ENCODE data around the gene PARL. TPM values are rescaled to one million over a fixed set of nuclear protein-coding genes. Genes with fewer than 3 reads are reported as not detected.
"Not testable (repeated sequence)": the region's sequence is repeated elsewhere in the genome, so short reads cannot be mapped to it uniquely, and the experiment has no call there.

Gene PARL
- total and polyA plus RNA-seq, 2 donors (not counting 1 experiment from before 2014, with no cell fraction given): 23.5 to 46.7 TPM

GRCh38 chr3:183879243-183879642 is 5.4 kb downstream of the PARL start:
- CTCF ChIA-PET: interaction anchor here (0.7 kb wide), 1 partner anchor 99 kb away, joined by 5 read pairs; no protein-coding TSS in a partner anchor

GRCh38 chr3:183878071-183878470 is 6.6 kb downstream of the PARL start:
- WGBS (ENCODE audit: insufficient coverage): 73% methylated on average over 5 of the region's 8 CpGs
- Histone ChIP-seq H3K79me2 (ENCODE audit: control insufficient read depth, insufficient read depth, low read length) (peaks cover 93% of the 10 kb centered on the region), H2AFZ (ENCODE audit: insufficient read depth, low read depth, low read length, poor library complexity, severe bottlenecking) (no peak overlapping the region), H3K27ac (ENCODE audit: low read length in 2 of 2) (no peak overlapping the region), H4K20me1 (ENCODE audit: control insufficient read depth, insufficient read depth, low read length, poor library complexity, severe bottlenecking) (peaks cover 75% of the 10 kb centered on the region), H3K4me2 (replicated peaks; ENCODE audit: low read depth, low read length, poor library complexity, severe bottlenecking) (no peak overlapping the region), H3K4me1 (ENCODE audit: control insufficient read depth in 2 of 2, insufficient read depth in 2 of 2, low read length in 2 of 2) (no peaks in the 10 kb centered on the region), H3K9ac (ENCODE audit: low read length) (no peak overlapping the region), H3K9me3 (ENCODE audit: control extremely low read depth in 1 of 3, control insufficient read depth in 2 of 3, insufficient read depth in 1 of 3, low read length in 2 of 3) (no peaks in the 10 kb centered on the region), H3K4me3 (ENCODE audit: control extremely low read depth in 1 of 5, extremely low read depth in 1 of 5, insufficient read depth in 1 of 5, low read depth in 2 of 5, low read length in 4 of 5) (no peak overlapping the region), H3K36me3 (replicated peaks in 1 of 2; ENCODE audit: control extremely low read depth in 1 of 2, control insufficient read depth in 1 of 2, extremely low read depth in 1 of 2, insufficient read depth in 2 of 2, low read length in 1 of 2) (peaks cover 0 to 6% of the 10 kb centered on the region in 2 experiments), H3K27me3 (replicated peaks in 1 of 4; ENCODE audit: control extremely low read depth in 1 of 4, control insufficient read depth in 3 of 4, insufficient read depth in 4 of 4, low read length in 3 of 4) (no peaks in the 10 kb centered on the region)
- peaks cover 41% of the 10 kb centered on the region for H3K4me1 Mint-ChIP-seq
- H3K27ac Mint-ChIP-seq: no peak overlapping the region
- TF ChIP-seq CTCF (IDR thresholded peaks at IDR 0.05) (no peak), EZH2 (IDR thresholded peaks at IDR 0.05; ENCODE audit: borderline replicate concordance, insufficient read depth, low read depth, low read length, poor library complexity, severe bottlenecking) (no peak)
- no peaks in the 10 kb centered on the region for H3K9me3 Mint-ChIP-seq (ENCODE audit: insufficient read depth)
- no peak for DNase-seq
- no peak overlapping the region for H3K4me3 Mint-ChIP-seq
- ATAC-seq (ENCODE audit: low read depth): no peak
- CTCF ChIA-PET: no interaction called here
- POLR2A ChIA-PET: no interaction called here
- intact Hi-C loops (cut with micrococcal nuclease): no loop called here
- H3K27me3 Mint-ChIP-seq: no peaks in the 10 kb centered on the region

More at GRCh38 chr3:183879243-183879642, 5.4 kb downstream of the PARL start:
- no peaks in the 10 kb centered on the region for H3K27me3 ChIP-seq (replicated peaks in 1 of 4; ENCODE audit: control extremely low read depth in 1 of 4, control insufficient read depth in 3 of 4, insufficient read depth in 4 of 4, low read length in 3 of 4)
- TF ChIP-seq EZH2 (IDR thresholded peaks at IDR 0.05; ENCODE audit: borderline replicate concordance, insufficient read depth, low read depth, low read length, poor library complexity, severe bottlenecking) (no peak), CTCF (IDR thresholded peaks at IDR 0.05) (no peak)
- no CpG with 5 or more reads among the region's 2 CpGs for WGBS (ENCODE audit: insufficient coverage)
- DNase-seq (no peak), ATAC-seq (ENCODE audit: low read depth) (no peak)
- H4K20me1 ChIP-seq (ENCODE audit: control insufficient read depth, insufficient read depth, low read length, poor library complexity, severe bottlenecking): peaks cover 73% of the 10 kb centered on the region
- H3K9me3 Mint-ChIP-seq (ENCODE audit: insufficient read depth): no peaks in the 10 kb centered on the region
- H3K4me1 ChIP-seq (ENCODE audit: control insufficient read depth in 2 of 2, insufficient read depth in 2 of 2, low read length in 2 of 2): peaks cover 8 to 12% of the 10 kb centered on the region in 2 donors
- H3K4me3 Mint-ChIP-seq: no peak overlapping the region
- no peaks in the 10 kb centered on the region for H3K9me3 ChIP-seq (ENCODE audit: control extremely low read depth in 1 of 3, control insufficient read depth in 2 of 3, insufficient read depth in 1 of 3, low read length in 2 of 3)
- POLR2A ChIA-PET: no interaction called here
- no peak overlapping the region for H3K27ac Mint-ChIP-seq
- no peak overlapping the region for H3K27ac ChIP-seq (ENCODE audit: low read length in 2 of 2)
- peaks cover 51% of the 10 kb centered on the region for H3K4me1 Mint-ChIP-seq
- H3K79me2 ChIP-seq (ENCODE audit: control insufficient read depth, insufficient read depth, low read length): peaks cover 93% of the 10 kb centered on the region
- H3K9ac ChIP-seq (ENCODE audit: low read length): no peak overlapping the region
- intact Hi-C loops (cut with micrococcal nuclease): no loop called here
- H3K36me3 ChIP-seq (replicated peaks in 1 of 2; ENCODE audit: control extremely low read depth in 1 of 2, control insufficient read depth in 1 of 2, extremely low read depth in 1 of 2, insufficient read depth in 2 of 2, low read length in 1 of 2): peaks cover 0 to 6% of the 10 kb centered on the region in 2 experiments
- no peak overlapping the region for H2AFZ ChIP-seq (ENCODE audit: insufficient read depth, low read depth, low read length, poor library complexity, severe bottlenecking)
- no peak overlapping the region for H3K4me3 ChIP-seq (ENCODE audit: control extremely low read depth in 1 of 5, extremely low read depth in 1 of 5, insufficient read depth in 1 of 5, low read depth in 2 of 5, low read length in 4 of 5)
- no peak overlapping the region for H3K4me2 ChIP-seq (replicated peaks; ENCODE audit: low read depth, low read length, poor library complexity, severe bottlenecking)
- no peaks in the 10 kb centered on the region for H3K27me3 Mint-ChIP-seq

GRCh38 chr3:183877227-183877626 is 7.5 kb downstream of the PARL start:
- H3K27ac ChIP-seq (ENCODE audit: low read length in 2 of 2); H3K4me2 ChIP-seq (replicated peaks; ENCODE audit: low read depth, low read length, poor library complexity, severe bottlenecking); ATAC-seq (ENCODE audit: low read depth); H3K9ac ChIP-seq (ENCODE audit: low read length); CTCF ChIA-PET; H3K27me3 ChIP-seq (replicated peaks in 1 of 4; ENCODE audit: control extremely low read depth in 1 of 4, control insufficient read depth in 3 of 4, insufficient read depth in 4 of 4, low read length in 3 of 4); H3K4me1 ChIP-seq (ENCODE audit: control insufficient read depth in 2 of 2, insufficient read depth in 2 of 2, low read length in 2 of 2); H3K9me3 ChIP-seq (ENCODE audit: control extremely low read depth in 1 of 3, control insufficient read depth in 2 of 3, insufficient read depth in 1 of 3, low read length in 2 of 3); H3K27me3 Mint-ChIP-seq; H3K9me3 Mint-ChIP-seq (ENCODE audit: insufficient read depth); H3K4me3 Mint-ChIP-seq; intact Hi-C loops (cut with micrococcal nuclease); H3K36me3 ChIP-seq (replicated peaks in 1 of 2; ENCODE audit: control extremely low read depth in 1 of 2, control insufficient read depth in 1 of 2, extremely low read depth in 1 of 2, insufficient read depth in 2 of 2, low read length in 1 of 2); DNase-seq; H3K27ac Mint-ChIP-seq; H2AFZ ChIP-seq (ENCODE audit: insufficient read depth, low read depth, low read length, poor library complexity, severe bottlenecking); H3K4me3 ChIP-seq (ENCODE audit: control extremely low read depth in 1 of 5, extremely low read depth in 1 of 5, insufficient read depth in 1 of 5, low read depth in 2 of 5, low read length in 4 of 5); POLR2A ChIA-PET: not testable (repeated sequence)
- H4K20me1 ChIP-seq (ENCODE audit: control insufficient read depth, insufficient read depth, low read length, poor library complexity, severe bottlenecking): peaks cover 81% of the 10 kb centered on the region
- no CpG with 5 or more reads among the region's 5 CpGs for WGBS (ENCODE audit: insufficient coverage)
- H3K4me1 Mint-ChIP-seq: peaks cover 34% of the 10 kb centered on the region
- H3K79me2 ChIP-seq (ENCODE audit: control insufficient read depth, insufficient read depth, low read length): peaks cover 93% of the 10 kb centered on the region
